GM19328 (cell line): ENCODE data around the gene TRIM40.

Source experiments
- ATAC-seq: cut with Tn5 transposase; IDR thresholded peaks from one replicate; pipeline ENCODE4 v1.9.1; 2021; ENCODE audit warnings: mild to moderate bottlenecking, moderate library complexity; ENCODE audit not compliant: unreplicated experiment

TRIM40 gene, protein sequence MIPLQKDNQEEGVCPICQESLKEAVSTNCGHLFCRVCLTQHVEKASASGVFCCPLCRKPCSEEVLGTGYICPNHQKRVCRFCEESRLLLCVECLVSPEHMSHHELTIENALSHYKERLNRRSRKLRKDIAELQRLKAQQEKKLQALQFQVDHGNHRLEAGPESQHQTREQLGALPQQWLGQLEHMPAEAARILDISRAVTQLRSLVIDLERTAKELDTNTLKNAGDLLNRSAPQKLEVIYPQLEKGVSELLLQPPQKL

DNA sequence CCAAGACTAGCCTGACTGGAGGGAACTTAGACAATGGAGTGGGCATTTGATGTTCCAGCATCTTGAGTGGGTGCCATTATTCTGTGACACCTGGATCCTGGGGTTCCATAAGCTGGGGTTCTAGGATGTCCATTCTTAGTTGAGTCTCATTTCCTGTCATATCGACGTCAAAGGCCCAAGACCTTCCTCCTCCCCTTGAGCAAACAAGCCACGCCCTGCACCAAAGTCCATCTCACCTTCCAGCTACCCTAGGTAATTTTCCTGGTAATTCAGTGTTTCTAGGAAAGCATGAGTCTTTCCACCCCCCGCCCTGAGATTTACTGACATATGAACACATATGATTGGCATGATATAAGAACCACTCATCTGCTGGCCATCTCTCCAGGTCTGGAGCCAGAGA is at the start of gene TRIM40:
TSS of gene TRIM40 (plus strand) at position 384 of the 400 bp plus-strand sequence. CDS start 897 bp downstream, outside the sequence.
- no peak for ATAC-seq

DNA sequence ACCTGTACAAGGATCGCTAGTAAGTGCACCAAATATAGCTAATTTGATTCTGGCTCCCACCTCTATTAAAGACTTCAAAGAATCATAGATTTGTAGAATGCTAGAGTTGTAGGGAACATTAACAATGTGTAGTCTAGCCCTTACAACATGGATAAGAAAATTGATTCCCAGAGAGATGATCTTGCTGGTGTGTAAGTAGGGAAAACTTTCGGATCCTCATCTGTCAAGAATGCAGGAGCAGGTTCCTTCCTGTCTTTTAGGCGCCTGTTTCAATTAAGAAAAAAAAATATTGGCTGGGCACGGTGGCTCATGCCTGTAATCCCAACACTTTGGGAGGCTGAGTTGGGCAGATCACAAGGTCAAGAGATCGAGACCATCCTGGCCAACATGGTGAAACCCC is 48.1 kb upstream of the TRIM40 start:
- no peak for ATAC-seq

DNA sequence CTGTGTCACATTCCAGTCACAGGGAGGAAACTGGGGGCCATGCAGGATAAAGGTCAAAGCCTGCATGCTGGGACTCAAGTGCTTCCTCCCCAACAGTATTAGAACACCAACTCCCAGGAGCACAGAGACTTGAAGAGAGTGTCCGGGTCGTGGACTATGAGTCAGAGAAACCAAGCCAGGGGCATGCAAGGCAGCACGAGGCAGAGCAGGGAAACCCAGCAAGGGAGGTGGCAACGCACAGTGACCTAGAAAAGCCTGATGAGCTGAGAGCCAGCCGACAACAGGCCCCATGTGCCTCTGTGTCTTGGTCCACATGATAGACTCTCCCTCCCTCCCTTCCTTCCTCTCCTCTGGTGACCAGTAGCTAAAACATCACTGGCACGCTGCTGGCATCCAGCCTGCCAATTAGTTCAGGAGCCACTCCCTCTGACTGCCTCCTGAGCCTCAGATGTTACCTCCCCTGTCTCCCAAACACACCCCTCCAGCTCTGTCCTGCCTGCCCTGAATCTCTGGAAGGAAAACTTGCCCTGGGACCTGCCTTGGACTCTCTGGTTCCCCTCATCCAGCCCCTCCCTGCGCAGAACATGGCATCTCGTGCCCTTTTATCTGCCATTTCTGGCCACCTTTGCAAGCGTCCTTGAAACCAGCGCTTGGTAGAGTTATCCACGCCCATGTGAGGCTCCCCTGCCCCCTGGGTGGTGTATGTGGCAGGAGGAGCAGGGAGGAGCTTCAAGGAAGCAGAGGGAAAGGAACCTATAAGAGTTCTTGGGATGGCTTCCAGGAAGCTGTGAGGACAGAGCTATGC is 44.2 kb upstream of the TRIM40 start:
- no peak for ATAC-seq

DNA sequence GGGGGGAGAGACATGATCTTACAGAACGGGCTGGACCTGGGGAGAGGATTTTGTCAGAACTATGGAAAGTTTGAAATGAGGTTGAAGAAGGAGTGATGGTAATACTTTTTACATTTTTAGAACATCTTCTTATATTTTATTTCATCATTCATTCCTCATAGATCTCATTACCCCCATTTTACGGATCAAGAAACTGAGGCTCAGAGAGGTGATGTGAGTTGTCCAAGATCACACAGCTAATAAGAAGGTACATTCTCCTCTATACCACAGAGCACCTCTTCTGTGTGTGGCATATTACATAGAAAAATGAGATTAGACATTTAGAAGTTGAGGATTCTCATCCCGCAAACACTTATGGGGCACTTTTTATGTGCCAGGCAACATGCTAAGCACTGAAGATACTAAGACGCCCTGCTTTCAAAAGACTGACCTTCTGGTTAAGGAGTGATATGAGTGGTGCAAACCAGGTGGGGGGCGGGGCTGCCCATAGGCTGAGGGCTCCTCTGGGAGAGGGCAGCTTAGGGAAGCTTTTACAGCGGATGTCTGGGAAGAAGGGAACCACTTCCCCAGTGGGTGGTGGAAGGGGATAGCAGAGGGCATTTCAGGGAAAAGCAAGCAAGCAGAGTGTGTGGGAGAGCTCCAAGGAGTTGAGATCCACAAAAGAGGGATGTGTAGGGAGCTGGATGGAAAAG is 42.9 kb upstream of the TRIM40 start:
- ATAC-seq, result no peak

DNA sequence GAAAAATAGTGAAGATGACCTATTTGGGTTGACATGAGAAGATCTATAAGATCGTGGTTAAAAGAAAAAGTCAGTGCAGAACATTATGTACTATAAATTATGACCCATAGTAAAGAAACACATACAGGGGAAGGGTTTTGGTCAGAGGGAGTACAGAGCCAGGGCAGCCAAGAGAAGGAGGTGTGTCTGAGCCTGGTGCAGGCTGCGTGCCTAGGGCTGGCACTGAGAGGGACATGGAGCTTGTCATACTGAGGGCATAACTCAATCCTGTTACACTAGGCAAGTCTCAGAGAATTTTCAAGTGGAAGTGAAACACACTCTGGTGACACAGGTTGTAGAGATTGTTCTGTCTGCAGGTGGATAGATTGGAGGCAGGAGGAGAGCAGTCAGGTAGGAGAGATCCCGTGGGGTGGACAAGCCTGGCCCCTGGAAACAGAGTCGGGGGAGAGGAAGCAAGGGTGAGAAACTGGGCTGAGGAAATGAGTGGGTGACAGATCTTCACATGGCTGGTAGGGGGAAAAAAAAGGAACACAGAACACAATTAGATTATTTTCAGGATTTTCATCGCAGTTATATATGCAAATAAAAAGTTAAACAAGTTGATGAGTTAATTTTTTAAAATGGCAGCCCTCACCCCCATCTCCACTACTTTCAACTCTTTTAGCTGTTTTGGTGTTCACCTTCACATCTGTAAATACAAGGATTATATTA is 41.8 kb upstream of the TRIM40 start:
- ATAC-seq, result no peak

DNA sequence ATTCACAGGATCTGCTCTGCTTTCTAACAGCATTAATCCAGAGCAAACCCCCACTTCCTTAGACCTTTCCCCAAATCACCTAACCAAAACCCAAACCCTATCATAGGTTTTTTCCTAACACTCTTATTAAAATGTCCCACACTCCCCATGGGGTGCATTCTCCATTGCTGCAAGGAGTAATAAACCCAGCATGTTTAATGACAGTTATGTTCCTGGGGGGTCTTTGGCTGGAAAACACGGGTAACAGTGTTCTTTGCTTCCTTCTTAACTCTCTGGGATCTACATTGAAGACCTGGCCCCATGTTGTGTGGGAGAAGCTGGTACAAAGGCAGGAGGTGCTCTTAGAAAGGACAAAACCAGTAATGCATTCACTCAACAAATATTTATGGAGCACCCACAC is 39.1 kb upstream of the TRIM40 start:
- no peak for ATAC-seq

DNA sequence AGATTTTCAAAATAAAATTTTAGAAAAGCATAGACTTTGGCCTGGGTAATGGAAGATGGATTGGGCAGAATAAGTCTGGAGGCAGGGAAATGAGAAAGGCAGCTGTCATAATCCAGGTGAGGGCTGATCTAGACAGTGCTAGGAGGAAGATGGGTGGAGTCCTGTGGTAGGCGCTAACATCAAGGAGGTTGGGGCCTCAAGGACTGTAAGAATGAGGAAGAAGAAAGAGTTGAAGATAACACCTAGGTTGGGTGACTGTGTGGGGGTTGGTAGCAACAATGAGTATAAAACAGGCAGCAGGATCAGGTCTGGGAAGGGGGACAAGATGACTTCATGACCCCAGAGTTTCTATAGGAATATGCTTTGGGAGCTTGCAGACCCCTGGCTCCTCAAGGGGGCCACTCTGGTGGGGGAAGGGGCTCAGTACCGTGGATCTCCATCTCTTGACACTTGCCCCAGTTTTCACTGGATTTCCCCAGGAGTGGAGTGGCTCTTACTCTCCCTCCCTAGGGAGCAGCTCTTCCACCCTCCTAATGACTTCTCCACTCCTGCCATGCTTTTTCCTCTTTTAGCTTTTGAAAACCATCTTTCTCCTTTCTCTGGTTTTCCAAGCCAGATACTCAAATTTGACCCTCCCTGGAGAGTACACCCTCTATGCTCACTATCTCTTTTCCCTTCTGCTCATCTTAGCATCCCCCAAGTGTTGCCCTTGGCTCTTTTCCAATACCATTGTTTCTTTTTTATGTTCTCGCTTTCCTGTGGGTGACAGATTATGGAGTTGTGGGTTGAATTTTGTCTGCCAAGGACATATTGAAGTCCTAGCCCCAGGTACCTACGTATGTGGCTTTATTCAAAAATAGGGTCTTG is 37.8 kb upstream of the TRIM40 start:
- no peak for ATAC-seq

DNA sequence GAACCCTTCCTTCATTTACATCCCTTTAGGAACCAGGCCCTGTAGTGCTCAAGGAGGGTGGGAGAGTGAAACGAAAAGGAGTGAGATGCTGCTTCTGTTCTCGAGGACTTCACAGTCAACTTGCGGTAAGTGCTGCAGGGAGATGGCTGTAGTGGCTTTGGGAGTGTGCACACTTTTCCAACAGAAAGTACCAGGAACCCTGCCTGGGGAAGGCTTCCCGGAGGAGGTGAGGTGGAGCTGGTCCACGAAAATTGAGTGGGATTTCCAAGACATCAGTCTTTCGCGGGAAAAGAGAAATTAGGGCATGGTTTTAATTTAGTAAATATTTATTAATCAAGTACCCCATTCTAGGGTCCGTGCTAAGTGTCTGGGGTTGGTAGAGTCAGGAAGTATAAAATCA is 35.8 kb upstream of the TRIM40 start:
- ATAC-seq, result no peak

DNA sequence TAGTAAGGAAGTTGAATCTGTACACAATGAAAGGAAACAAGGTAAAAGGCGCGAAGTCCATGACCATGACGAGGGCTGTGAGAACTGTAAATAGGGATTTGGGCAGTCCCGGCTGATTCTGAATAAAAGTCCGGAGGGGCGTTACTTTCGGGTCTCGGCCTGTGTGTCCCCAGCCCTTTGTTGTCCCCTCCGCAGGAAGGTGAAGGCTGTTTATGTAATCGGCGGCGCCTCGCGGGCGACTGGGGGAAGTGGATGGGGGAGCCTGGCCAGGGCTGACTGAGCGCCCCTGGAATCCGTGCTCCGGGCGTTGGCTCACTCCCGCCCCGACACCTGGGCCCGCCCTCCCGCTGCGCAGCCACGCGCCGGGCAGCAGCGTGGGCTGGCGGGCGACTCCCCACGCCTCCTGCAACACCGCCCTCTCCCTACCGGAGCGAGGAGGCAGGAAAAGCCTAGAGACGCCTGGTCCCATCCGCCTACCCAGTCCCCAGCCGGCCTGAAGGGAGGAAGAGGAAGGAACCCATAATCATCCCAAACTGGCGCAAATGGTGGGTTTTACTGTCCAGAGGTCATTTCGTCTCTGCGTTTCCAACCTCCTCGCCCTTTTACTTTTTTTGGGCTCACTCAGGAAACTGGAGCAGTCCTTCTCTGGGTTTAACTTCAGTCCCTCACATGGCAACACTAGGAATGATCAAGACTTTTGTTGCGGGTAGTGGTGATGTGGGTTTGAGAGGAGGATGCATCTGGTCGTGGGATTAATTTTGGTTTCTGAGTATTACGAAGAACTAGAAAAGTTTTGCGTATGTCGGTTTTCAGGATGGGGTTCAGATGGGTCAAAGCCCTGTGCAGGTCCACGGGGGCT is 35.1 kb upstream of the TRIM40 start:
- no peak for ATAC-seq

DNA sequence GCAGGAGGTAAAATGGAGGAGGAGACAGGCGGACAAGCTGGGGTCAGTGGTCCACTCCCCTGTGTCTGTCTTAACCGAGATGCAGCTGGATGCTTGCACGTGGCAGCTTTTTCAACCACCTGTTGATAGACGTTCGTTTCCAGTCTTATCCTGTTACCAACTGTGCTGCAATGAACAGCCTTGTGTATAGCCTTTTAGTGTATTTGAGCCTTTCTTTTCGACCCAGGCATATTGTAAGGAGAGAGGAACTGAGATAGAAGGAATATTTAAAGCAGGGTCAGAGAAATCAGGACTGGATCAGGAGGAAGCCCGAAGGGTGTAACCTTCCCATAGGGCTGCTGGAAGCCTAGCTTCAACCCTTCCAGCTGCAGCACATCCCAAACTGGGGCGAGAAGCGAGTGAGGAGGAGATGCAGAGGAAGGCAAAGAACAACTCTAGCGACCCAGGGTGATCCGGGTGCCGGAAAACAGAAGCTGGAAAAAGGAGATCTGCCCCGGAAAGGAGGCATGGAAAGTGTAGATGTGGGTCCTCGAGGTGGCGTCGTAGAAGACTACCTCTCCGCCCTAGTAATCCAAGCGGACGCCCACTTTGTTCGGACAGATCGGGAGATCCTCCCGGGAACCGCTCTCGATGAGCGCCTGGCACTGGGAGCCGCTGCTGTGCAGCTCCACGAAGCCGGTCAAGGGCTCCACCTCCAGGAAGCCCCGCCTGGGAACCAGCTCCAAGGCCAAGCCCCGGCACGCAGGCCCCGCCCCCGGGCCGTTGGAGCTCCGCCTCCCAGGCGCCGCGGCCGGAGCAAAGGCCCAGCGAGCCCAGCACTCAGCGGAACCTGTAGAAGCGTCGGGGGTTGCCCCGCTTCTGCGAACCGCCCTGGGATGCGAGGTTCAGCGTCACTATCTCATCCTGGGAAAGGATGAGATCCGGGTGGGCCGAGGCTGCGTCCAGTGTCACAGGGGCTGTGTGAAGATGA is 34.2 kb upstream of the TRIM40 start:
- no peak for ATAC-seq

DNA sequence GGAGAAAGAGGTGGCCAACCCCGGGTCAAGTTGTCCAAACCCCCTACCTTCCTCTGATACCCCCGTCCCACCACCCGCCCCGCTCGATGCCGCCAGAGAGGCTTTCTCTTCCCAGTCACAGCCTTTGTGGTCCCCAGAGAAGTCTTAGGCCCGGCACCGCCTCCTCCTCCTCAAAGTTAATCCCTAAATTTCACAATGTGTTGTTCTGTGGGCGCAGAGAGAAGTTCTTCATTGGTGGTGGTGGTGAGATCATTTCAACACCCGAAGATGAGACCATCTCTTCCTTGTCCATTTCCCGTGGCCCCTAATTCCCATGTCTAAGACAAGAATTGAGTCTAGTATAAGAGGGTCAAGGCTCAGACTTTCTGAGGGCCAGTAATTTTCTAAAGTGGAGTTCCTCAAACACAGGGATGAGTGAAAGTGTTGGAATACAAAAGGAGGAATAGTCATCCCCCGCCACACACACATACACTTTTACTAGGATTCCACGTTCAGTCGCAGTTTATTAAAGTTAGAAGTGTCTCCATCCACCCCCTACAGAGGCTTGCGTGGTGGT is 33.4 kb upstream of the TRIM40 start:
- no peak for ATAC-seq

DNA sequence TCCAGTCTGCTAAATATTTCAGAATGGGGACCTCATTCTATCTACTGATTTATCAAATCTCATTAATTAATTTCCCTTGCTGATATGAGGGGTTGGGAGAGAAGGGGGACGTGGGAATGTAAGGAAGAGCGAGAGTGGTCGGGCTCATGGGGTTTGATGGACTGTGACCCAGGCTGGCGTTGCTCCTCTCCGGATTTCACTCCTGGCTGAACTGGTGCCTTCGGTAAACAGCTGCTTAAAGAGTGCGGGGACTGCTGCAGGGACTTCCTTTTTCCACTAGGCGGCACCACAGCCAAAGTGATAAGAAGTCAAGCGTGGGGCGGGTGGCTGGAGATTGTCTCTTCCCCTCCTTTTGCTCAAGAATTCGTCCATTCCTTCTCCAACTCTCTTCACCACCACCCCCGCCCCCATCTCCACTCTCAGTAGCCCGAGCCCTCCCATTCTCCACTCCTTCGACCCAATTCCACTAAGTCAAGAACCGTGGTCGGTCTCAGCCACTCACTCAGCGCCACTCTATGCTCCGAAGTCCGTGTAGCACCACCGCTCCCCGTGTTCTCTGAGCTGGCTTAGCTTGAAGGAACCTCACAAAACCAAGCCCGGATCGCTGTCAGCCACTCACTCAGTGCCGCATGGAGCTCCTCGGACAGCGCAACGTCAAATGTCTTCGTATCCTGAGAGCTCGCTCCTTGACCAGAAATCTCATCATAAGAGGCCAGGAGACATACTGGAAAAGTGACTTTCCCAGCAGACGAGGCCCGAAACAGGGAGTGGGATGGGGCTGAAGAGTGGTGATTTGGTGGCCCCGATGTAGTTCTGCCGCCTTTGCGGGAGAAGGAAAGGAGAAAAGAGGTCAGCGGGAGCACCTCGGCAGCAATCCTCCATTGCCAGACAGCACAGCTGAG is 32.7 kb upstream of the TRIM40 start:
- peak; percentile 73 for ATAC-seq

DNA sequence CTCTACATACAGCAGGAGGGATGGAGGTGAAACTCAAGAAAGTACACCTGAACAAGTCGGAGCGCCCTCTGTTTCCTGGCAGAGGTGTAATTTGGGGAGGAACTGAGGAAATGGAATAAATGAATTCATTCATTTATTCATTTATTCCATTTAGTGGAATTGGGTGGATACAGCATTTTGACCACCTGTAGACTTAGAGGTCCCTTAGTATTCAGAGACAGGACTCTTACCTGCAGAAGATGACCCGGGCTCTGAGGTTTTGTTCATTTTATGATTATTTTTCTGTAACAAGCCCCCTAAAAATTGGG is 32.1 kb upstream of the TRIM40 start:
- no peak for ATAC-seq

DNA sequence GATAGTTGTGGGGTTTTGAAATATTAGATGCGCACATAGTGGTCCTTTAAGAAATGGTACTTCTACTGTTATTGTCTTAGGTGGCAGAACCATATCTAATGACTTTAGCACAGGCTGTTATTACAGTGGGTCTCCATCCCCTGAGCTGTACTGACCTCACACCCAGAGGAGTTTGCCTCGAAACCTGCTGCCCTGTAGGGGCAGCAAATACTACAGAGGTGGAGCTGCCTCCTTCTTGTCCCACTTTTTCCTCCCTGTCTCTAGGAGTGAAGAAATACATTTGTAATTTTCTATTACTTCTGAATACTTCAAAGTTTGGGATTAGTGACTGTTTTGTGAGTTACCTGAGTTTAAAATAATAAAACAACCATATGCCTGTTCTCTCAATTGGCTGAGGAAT is 31.3 kb upstream of the TRIM40 start:
- ATAC-seq, result no peak

DNA sequence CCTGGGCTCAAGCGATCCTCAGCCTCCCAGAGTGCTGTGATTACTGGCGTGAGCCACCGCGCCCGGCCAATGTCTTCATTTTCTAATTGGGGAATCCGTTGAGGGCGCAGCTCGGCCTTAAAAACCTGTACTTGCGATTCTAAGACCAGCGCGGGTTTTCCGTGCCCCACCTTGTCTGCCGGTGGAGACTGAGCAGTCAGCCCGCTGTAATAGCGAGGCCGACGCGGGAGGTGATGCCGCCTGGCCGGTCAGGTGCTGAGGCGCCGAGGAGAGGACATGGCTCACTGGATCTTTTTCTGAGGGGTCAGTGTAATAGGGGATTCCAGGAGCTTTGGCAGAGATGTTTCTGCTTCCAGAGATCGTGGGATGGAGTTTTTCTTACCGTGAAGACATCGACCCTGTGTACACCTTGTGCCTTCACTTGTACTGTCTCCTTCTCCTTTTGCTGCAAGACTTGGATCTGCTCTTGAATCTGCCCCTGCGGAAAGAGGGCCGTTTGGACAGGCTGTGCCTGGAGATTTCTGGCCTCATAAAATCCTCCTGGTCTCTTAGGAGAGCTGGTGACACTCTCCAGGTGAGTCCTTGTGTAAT is 24.6 kb upstream of the TRIM40 start:
- no peak for ATAC-seq

DNA sequence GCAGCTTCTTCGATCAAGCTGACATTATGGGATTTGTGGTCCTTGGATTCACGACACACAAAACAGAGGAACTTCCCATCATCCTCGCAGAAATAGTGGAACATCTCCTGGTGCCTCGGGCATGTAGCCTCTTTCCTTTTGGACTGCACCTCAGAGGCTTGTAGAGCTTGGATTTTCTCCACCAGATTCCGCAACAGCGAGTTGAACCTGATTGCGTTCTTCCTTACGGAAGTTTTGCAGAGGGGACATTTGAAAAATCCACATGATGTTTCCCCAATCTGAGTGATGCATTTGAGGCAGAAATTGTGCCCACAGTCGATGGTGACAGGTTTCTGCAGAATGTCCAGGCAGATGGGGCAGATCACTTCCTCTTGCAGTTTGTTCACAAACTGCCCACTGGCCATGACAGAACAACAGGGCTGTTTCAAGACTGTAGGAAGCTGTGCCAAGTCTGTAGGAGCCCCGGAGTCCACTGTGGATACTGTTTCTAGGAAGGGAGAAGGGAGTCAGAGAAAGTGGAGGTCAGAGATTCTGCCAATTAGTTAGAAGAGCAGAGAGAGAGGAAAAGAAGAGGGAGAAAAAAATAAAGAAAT is 23.4 kb upstream of the TRIM40 start:
- ATAC-seq, result no peak
